PFSK-1 (cell line): ENCODE measurements around the gene PPEF1.

Experiments used
- POLR2AphosphoS5 ChIP-seq: IDR thresholded peaks from 2 replicates; pipeline ENCODE4 v1.6.1; 2012; ENCODE audit warnings: low read depth, mild to moderate bottlenecking, control low read depth, low read length, moderate library complexity
- REST ChIP-seq, 2 experiments: IDR thresholded peaks; 2 replicates each; pipeline versions ENCODE4 v1.6.1 to v1.8.0; 2011 to 2012; ENCODE audit warnings: low read depth in 2 of 2, low read length in 2 of 2, control low read depth in 1 of 2, inconsistent platforms in 1 of 2, mild to moderate bottlenecking in 1 of 2, moderate library complexity in 1 of 2; ENCODE audit not compliant: insufficient read depth in 1 of 2
- SIN3A ChIP-seq: IDR thresholded peaks from 2 replicates; pipeline ENCODE4 v1.6.1; 2012; ENCODE audit warnings: mild to moderate bottlenecking, low read length, moderate library complexity, borderline replicate concordance; ENCODE audit not compliant: insufficient read depth
- TAF1 ChIP-seq: IDR thresholded peaks from 2 replicates; pipeline ENCODE4 v1.6.1; 2012; ENCODE audit warnings: low read length, control low read depth, borderline replicate concordance; ENCODE audit not compliant: insufficient read depth

GRCh38 chrX:18872621-18873020 is 165.2 kb downstream of the PPEF1 start:
- TF ChIP-seq POLR2AphosphoS5 (no peak), TAF1 (no peak), SIN3A (no peak), REST (IDR thresholded peaks at IDR 0.05; ENCODE audit: insufficient read depth in 1 of 2, low read depth in 2 of 2, low read length in 2 of 2) (no peak)
